ENCODE measurements around the gene KRTAP12-2.
"Not testable (repeated sequence)": the region's sequence is repeated elsewhere in the genome, so short reads cannot be mapped to it uniquely, and the experiment has no call there.

DNA sequence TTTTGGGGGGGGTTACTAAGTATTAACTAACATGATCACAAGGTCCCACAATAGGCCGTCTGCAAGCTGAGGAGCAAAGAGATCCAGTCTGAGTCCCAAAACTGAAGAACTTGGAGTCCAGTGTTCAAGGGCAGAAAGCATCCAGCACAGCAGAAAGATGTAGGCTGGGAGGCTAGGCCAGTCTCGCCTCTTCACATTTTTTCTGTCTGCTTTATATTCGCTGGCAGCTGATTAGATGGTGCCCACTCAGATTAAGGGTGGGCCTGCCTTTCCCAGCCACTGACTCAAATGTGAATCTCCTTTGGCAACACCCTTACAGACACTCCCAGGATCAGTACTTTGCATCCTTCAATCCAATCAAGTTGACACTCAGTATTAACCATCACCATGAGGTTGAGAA, 23.0 kb upstream of the KRTAP12-2 start:
- TF ChIP-seq CTCF, POLR2A (IDR thresholded peaks at IDR 0.05): not testable (repeated sequence)
